GM21447 (cell line): Measurements from ENCODE around the gene HSPG2.
"Not testable (repeated sequence)": the region's sequence is repeated elsewhere in the genome, so short reads cannot be mapped to it uniquely, and the experiment has no call there.

Experiments
- ATAC-seq: cut with Tn5 transposase; IDR thresholded peaks from one replicate; pipeline ENCODE4 v1.9.1; 2021; ENCODE audit not compliant: unreplicated experiment

Gene HSPG2

GRCh38 chr1:21935393-21935804 lies 1.7 kb downstream of the HSPG2 start:
- no peak for ATAC-seq

DNA sequence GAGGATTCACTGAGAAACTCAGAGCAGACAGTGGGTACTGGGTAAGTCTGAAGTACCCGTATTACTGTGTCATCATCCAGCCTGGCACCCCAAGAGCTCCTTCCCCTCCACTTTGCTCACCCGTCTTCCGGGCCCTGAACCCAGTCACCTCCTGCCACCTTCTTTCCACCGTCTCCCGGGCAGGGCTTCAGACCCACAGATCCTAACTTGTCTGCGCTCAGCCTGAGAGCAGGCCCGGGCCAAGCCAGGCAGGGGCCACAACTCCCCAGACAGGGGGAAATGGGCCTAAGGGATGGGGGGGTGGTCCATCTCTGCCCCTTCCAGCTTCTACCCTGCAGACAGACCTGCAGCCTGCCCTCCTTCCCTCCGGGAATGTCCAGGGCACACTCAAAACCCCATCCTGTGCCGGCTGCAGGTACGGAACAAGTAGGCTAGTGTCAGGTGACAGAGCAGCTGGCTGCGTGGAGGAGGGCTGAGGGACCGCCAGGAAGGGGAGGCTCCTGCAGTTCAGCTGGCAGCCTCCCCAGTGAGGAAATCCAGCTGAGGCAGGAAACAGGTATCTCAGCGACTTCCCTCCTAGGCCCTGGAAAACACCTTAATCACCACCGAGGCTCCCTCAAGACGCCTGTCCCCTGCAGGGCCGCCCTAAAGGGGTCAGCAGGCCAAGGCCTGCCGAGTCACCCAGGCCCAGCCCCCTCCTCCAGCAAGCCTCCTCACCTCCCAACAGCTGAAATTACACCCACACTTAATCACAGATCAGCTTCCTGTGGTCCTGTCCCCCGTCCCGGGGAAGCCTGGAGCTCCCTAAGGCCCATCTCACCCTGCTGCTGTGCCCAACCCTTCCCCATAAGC lies 3.5 kb downstream of the HSPG2 start:
- ATAC-seq, result no peak

DNA sequence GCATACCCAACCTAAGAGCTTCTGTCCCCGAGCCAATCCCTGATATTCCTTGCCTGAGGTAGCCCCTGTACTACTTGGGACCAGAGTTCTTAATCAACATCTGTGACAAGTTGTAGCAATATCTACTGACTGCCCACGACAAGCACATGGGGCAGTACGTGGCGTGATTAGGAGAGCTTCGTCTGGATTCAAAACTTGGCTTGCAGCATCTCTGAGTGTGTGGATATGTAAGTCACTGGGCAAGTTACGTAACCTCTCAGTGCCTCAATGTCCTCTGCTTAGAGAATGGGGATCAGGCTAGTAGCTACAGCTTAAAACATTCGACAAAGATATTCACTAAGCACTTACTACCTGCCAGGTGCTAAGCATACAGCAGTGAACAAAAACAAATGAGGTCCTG lies 5.0 kb downstream of the HSPG2 start:
- no peak for ATAC-seq

GRCh38 chr1:21931171-21932093 lies 5.7 kb downstream of the HSPG2 start:
- no peak for ATAC-seq

DNA sequence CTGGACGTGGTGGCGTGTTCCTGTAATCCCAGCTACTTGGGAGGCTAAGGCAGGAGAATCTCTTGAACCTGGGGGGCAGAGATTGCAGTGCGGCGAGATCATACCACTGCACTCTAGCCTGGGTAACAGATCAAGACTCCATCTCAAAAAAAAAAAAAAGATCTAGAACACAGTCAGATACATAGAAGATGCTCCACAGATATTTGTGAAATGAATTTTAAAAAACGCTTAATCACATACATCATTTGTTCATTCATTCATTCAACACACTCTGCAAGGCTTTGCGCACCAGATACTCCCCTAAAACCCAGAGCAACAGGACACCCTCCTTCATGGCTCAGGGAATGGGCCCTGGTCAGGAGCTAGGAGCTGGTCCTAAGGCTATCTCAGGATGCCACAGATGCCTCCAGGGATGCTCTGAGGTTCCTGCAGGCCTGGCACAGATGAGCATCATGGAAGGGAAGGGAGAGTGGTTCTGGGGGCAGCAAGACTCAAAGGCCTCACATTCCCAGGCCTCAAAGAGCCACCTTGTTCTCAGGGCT lies 6.4 kb downstream of the HSPG2 start:
- no peak for ATAC-seq

DNA sequence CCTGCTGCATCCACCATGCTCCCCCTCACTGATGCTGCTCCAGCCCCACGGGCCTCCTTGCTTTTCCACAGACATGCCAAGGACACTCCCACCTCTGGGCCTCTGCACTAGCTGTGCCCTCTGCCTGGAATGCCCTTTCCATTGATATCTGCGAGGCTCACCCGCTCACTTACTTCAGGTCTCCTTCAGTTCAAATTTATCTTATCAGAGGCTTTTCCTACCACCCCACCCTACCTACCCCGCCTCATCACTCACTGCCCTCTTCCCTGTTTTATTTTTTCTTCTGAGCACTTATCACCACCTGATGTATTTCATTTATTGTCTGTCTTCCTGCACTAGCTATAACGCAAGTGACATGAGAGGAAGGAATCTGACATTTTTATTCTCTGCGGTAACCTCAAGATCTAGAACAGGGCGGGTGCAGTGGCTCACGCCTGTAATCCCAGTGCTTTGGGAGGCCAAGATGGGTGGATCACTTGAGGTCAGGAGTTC lies 7.0 kb downstream of the HSPG2 start:
- no peak for ATAC-seq

GRCh38 chr1:21927533-21928237 lies 9.4 kb downstream of the HSPG2 start:
- ATAC-seq, result no peak

DNA sequence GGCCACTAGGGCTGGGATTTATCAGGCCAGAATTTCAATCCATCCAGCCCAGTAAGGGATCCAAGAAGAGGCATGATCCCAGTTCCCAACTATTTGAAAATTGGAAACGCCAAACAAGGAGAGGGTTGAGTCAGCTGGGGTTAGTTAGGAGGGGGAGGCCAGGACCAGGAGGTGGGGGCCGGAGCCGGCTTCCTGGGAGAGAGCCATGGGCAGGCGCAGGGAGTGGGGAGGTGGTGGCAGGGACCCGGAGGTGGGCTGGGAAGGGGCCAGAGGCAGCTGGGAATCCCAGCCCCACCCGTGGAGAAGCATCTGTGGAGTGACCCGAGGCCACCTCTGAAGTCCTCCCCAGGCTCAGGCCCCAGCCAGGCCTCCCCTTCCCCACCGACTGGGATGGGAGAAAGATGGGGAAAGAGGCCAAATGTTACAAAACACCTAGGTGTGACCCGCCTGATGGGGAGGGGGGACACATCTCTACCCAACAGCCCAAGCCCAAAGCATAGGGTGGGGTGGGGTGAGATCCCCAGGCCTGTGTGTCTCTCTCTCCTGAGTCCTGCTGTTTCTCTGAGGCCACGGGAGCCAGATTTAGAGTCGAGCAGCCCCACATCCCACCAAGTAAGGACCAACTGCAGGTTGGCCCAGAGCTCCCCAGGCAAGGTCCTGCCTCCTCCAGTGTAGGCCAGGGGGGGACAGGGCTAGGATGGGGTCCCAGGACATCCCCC lies 10.1 kb downstream of the HSPG2 start:
- no peak for ATAC-seq

GRCh38 chr1:21926065-21926464 lies 11.0 kb downstream of the HSPG2 start:
- ATAC-seq, result no peak

GRCh38 chr1:21925334-21925940 lies 11.7 kb downstream of the HSPG2 start:
- ATAC-seq, result no peak

- ATAC-seq, result no peak
These were observed 12.6 kb downstream of the HSPG2 start for GRCh38 chr1:21924503-21925005.

GRCh38 chr1:21922090-21923013 lies 14.8 kb downstream of the HSPG2 start:
- ATAC-seq, result no peak

DNA sequence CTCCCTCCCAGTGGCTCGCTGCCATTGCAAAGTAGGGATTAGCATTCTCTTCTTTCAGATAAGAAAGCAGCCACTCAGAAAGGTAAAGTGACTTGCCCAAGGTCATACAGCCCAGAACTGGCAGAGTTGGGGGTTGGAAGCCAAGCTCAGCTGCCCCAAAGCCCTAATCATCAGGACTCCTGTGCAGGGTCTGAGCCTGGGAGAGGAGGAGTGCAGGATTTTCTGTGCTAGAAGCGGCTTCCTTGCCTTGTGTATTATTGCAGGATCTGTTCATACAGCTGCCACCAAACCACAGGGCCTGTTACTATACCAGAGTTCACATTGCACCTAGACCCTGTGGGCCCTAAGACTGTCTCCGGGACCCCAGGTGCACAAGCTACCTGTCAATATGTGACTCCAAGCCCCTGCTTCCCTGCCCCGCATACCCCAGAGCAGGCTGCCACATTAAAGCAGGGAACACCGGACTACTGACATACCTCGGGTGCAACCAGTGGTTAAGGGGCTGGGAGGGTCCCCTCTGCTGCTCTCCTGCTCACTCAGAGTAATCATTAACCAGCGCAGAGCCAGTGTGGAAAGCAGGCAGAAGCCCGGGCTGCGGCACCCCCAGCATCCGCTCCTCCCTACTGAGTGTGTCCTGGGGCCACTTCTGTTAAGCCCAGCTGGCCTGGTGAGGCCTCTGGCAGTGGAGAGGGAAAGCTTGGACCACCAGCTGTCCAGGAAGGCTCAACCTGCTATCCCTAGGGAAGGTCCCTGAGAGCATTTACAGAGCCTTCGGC lies 15.8 kb downstream of the HSPG2 start:
- ATAC-seq, result no peak

DNA sequence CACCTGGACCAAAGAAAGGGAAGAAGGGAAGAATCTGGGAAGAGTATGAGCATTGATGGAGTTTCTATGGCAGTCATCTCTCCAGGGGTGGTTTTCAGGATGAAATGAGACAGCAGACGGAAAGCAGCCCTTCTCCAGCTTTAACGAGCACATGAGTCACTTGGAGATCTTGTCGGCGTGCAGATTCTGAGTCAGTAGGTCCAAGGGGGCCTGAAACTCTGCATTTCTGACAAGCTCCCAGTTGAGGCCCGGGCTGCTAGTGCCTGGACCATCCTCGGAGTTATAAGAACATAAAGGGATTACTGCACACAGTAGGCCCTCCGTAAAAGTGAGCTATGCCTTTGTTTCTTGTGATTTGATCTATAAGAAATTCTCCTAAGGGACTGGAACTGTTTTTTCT lies 17.6 kb downstream of the HSPG2 start:
- ATAC-seq, result no peak

DNA sequence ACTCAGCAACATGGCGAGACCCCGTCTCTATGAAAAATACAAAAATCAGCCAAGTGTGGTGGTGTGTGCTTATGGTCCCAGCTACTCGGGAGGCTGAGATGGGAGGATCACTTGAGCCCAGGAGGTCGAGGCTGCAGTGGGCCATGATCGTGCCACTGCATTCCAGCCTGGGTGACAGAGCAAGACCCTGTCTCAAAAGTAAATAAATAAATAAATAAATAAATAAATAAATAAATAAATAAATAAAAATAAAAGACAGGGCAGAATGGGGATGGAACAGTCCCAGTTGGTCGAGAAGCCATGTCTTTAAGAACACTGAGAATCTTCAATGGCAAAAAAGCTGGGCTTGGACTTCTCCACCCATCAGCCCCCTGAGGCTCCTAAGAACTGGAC lies 19.9 kb downstream of the HSPG2 start:
- not testable (repeated sequence) for ATAC-seq

DNA sequence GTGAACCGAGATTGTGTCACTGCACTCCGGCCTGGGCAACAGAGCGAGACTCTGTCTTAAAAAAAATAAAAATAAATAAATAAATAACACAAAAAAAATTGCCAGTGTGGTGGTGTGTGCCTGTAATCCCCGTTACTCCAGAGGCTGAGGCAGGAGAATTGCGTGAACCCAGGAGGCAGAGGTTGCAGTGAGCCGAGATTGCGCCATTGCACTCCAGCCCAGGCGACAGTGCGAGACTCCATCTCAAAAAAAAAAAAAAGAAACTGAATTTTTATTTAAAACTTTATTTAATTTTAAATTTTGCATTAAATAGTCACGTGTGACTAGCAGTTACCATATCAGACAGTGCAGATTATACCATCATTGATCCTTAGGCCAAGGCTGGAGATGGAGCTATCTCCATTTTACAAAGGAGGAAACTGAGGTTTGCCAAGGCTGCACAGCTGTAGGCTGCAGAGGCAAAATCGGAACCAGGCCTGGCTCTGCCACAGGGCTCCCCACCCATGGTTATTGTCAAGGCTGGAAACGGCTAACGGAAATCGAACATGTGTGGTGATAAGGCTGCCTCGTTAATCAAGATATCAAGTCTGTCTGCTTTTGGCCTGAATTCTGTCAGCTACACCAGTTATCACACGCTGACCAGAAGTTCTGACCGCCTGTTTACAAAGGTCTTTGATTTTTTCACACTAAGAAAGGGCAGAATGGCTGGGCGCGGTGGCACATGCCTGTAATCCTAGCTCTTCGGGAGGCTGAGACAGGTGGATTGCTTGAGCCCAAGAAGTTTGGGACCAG lies 20.5 kb downstream of the HSPG2 start:
- ATAC-seq, result no peak
